ENCODE data around the gene STX1A. TPM values are rescaled to one million over a fixed set of nuclear protein-coding genes. Genes with fewer than 3 reads are reported as not detected.

Gene STX1A
- total and polyA plus RNA-seq, 2 of the 13 experiments (the other 11 are each of a cell fraction or from before 2014, with no cell fraction given): 6.1 to 12.2 TPM

- TF ChIP-seq SOX5 (CRISPR knock-in tag; IDR thresholded peaks at IDR 0.05; ENCODE audit: borderline replicate concordance): no peak
- no peak for TF ChIP-seq ATF6 (CRISPR knock-in tag; conservative IDR thresholded peaks at IDR 0.05)
- TF ChIP-seq ZNF281 (CRISPR knock-in tag; IDR thresholded peaks at IDR 0.05; ENCODE audit: borderline replicate concordance): peak; percentile 64; the same call in 1 of the 2 replicates
- no peak; the same call in 1 of the 2 replicates for TF ChIP-seq ELF4 (CRISPR knock-in tag; IDR thresholded peaks at IDR 0.05; ENCODE audit: borderline replicate concordance)
- TF ChIP-seq ZBTB4 (CRISPR knock-in tag; IDR thresholded peaks at IDR 0.05; ENCODE audit: borderline replicate concordance): no peak; the same call in 1 of the 2 replicates
- TF ChIP-seq ZNF10 (CRISPR knock-in tag; IDR thresholded peaks at IDR 0.05; ENCODE audit: borderline replicate concordance, low read depth): no peak
- TF ChIP-seq MED13 (CRISPR knock-in tag; IDR thresholded peaks at IDR 0.05): no peak; the same call in 1 of the 2 replicates
- TF ChIP-seq SNRNP70 (IDR thresholded peaks at IDR 0.05; ENCODE audit: low read depth, low read length): no peak
- TF ChIP-seq ATM (IDR thresholded peaks at IDR 0.05; ENCODE audit: borderline replicate concordance): no peak
- TF ChIP-seq FOXA3 (CRISPR knock-in tag; IDR thresholded peaks at IDR 0.05): peak; percentile 36; the same call in 1 of the 2 replicates
- 0 out of 2 replicates have a peak, but pooled peaks have one; percentile 70 for TF ChIP-seq EED (CRISPR knock-in tag; IDR thresholded peaks at IDR 0.05)
- no peak for TF ChIP-seq RBAK (CRISPR knock-in tag; IDR thresholded peaks at IDR 0.05)
- TF ChIP-seq PAF1 (CRISPR knock-in tag; IDR thresholded peaks at IDR 0.05): no peak
- peak; percentile 23; the same call in 1 of the 2 replicates for TF ChIP-seq THRA (CRISPR knock-in tag; IDR thresholded peaks at IDR 0.05; ENCODE audit: borderline replicate concordance)
- TF ChIP-seq CHCHD3 (CRISPR knock-in tag; IDR thresholded peaks at IDR 0.05): 0 out of 2 replicates have a peak, but pooled peaks have one; percentile 47
- no peak for TF ChIP-seq ZNF101 (CRISPR knock-in tag; IDR thresholded peaks at IDR 0.05; ENCODE audit: borderline replicate concordance, low read depth)
- peak; percentile 51; the same call in 1 of the 2 replicates for TF ChIP-seq MXD3 (CRISPR knock-in tag; IDR thresholded peaks at IDR 0.05)
- TF ChIP-seq ZNF180 (CRISPR knock-in tag; IDR thresholded peaks at IDR 0.05; ENCODE audit: borderline replicate concordance, low read depth): no peak
Observed at GRCh38 chr7:73683056-73683787, 36.2 kb downstream of the STX1A start, which contains the start of the genes BUD23 and DNAJC30 (continued).
